ENCODE data around the gene AHDC1.

AHDC1 gene

GRCh38 chr1:27527890-27528817 lies 75.8 kb downstream of the AHDC1 start:
- DNase-seq: peak in 2 of 4 experiments; percentile 18 to 63

GRCh38 chr1:27527223-27527889 lies 76.6 kb downstream of the AHDC1 start:
- peak in 2 of 4 experiments; percentile 30 to 52 for DNase-seq

GRCh38 chr1:27526569-27527222 lies 77.2 kb downstream of the AHDC1 start:
- DNase-seq: no peak

- peak in 2 of 4 experiments; percentile 14 to 16 for DNase-seq
Observed at GRCh38 chr1:27525296-27526272, 78.4 kb downstream of the AHDC1 start.

GRCh38 chr1:27523337-27524020 lies 80.5 kb downstream of the AHDC1 start:
- DNase-seq: no peak

GRCh38 chr1:27522432-27523336 lies 81.3 kb downstream of the AHDC1 start:
- DNase-seq: peak in 3 of 4 experiments; percentile 23 to 61 (median 45)

GRCh38 chr1:27521861-27522431 lies 82.0 kb downstream of the AHDC1 start:
- DNase-seq: no peak

GRCh38 chr1:27521336-27521831 lies 82.6 kb downstream of the AHDC1 start:
- peak in 2 of 4 experiments; percentile 14 to 52 for DNase-seq

GRCh38 chr1:27520651-27521050 lies 83.3 kb downstream of the AHDC1 start:
- DNase-seq: no peak

- no peak for DNase-seq
Observed at GRCh38 chr1:27519331-27520258, 84.3 kb downstream of the AHDC1 start.

- no peak for DNase-seq
Observed at GRCh38 chr1:27518808-27519207, 85.1 kb downstream of the AHDC1 start.

- DNase-seq: no peak
Observed at GRCh38 chr1:27517907-27518718, 85.8 kb downstream of the AHDC1 start.

GRCh38 chr1:27517301-27517700 lies 86.6 kb downstream of the AHDC1 start:
- no peak for DNase-seq

GRCh38 chr1:27515626-27516025 lies 88.3 kb downstream of the AHDC1 start:
- no peak for DNase-seq

GRCh38 chr1:27513958-27514357 lies 90.0 kb downstream of the AHDC1 start:
- no peak for DNase-seq

GRCh38 chr1:27513528-27513927 lies 90.4 kb downstream of the AHDC1 start:
- no peak for DNase-seq

GRCh38 chr1:27509127-27510080 lies 94.5 kb downstream of the AHDC1 start:
- DNase-seq: no peak
